SK-N-SH treated with all-trans-retinoic acid at 6 μM for 48 hours (cell line): ENCODE measurements around the gene WFDC9.

Source experiments
- ATAC-seq: fragments of 200-7000 bp; cut with Tn5 transposase; 3 replicates; pipeline ENCODE4 v1.9.1; 2020; ENCODE audit warnings: mild to moderate bottlenecking, moderate library complexity
- ARNTL ChIP-seq: fragments of 450-650 bp; formaldehyde crosslinking; IDR thresholded peaks from 2 replicates; pipeline ENCODE4 v1.5.0; 2020; ENCODE audit warnings: low read depth, mild to moderate bottlenecking, moderate library complexity, borderline replicate concordance
- BACH2 ChIP-seq: fragments of 250-450 bp; sonication (Bioruptor Pico); IDR thresholded peaks from 2 replicates; pipeline ENCODE4 v1.9.0; 2021; ENCODE audit warnings: mild to moderate bottlenecking, borderline replicate concordance
- CREB5 ChIP-seq: fragments of 250-450 bp; sonication (Bioruptor Pico); IDR thresholded peaks from 2 replicates; pipeline ENCODE4 v1.5.1; 2020; ENCODE audit warnings: low read depth, mild to moderate bottlenecking, moderate library complexity
- CSDC2 ChIP-seq: fragments of 250-450 bp; sonication (Bioruptor Pico); IDR thresholded peaks from 2 replicates; pipeline ENCODE4 v1.5.0; 2020; ENCODE audit warnings: mild to moderate bottlenecking, moderate library complexity
- ESRRG ChIP-seq: fragments of 250-450 bp; sonication (Bioruptor Pico); IDR thresholded peaks from 2 replicates; pipeline ENCODE4 v1.6.1; 2021; ENCODE audit warnings: mild to moderate bottlenecking
- GLIS3 ChIP-seq: fragments of 250-450 bp; sonication (Bioruptor Pico); IDR thresholded peaks from 2 replicates; pipeline ENCODE4 v1.5.0; 2020; ENCODE audit warnings: mild to moderate bottlenecking, moderate library complexity
- OSR1 ChIP-seq: fragments of 250-450 bp; sonication (Bioruptor Pico); IDR thresholded peaks from 2 replicates; pipeline ENCODE4 v1.8.0; 2022; ENCODE audit warnings: moderate library complexity, mild to moderate bottlenecking, inconsistent platforms
- PATZ1 ChIP-seq: fragments of 250-450 bp; sonication (Bioruptor Pico); IDR thresholded peaks from 2 replicates; pipeline ENCODE4 v1.8.0; 2020; ENCODE audit warnings: mild to moderate bottlenecking, moderate library complexity, borderline replicate concordance
- PPARA ChIP-seq: fragments of 250-450 bp; sonication (Bioruptor Pico); IDR thresholded peaks from 2 replicates; pipeline ENCODE4 v1.5.0; 2020; ENCODE audit warnings: mild to moderate bottlenecking, borderline replicate concordance
- RARB ChIP-seq: fragments of 250-450 bp; sonication (Bioruptor Pico); IDR thresholded peaks from 2 replicates; pipeline ENCODE4 v1.8.0; 2021; ENCODE audit warnings: mild to moderate bottlenecking, moderate library complexity
- SNAI2 ChIP-seq: fragments of 250-450 bp; sonication (Bioruptor Pico); IDR thresholded peaks from 2 replicates; pipeline ENCODE4 v1.5.0; 2020; ENCODE audit warnings: mild to moderate bottlenecking, moderate library complexity
- TCF4 ChIP-seq: fragments of 250-450 bp; sonication (Bioruptor Pico); IDR thresholded peaks from 2 replicates; pipeline ENCODE4 v1.8.0; 2021; ENCODE audit warnings: mild to moderate bottlenecking, moderate library complexity, borderline replicate concordance
- TOX ChIP-seq: fragments of 250-450 bp; sonication (Bioruptor Pico); IDR thresholded peaks from 2 replicates; pipeline ENCODE4 v1.8.0; 2021; ENCODE audit warnings: mild to moderate bottlenecking, moderate library complexity, borderline replicate concordance
- ZC3H10 ChIP-seq: fragments of 250-450 bp; sonication (Bioruptor Pico); IDR thresholded peaks from 2 replicates; pipeline ENCODE4 v1.5.1; 2021; ENCODE audit warnings: mild to moderate bottlenecking, moderate library complexity
- ZFP3 ChIP-seq: fragments of 250-450 bp; sonication (Bioruptor Pico); IDR thresholded peaks from 2 replicates; pipeline ENCODE4 v1.5.0; 2020; ENCODE audit warnings: mild to moderate bottlenecking, moderate library complexity
- ZFP30 ChIP-seq: fragments of 450-650 bp; formaldehyde crosslinking; IDR thresholded peaks from 2 replicates; pipeline ENCODE4 v1.5.0; 2022; ENCODE audit warnings: mild to moderate bottlenecking, moderate library complexity
- ZNF565 ChIP-seq: fragments of 450-650 bp; formaldehyde crosslinking; conservative IDR thresholded peaks from 2 replicates; pipeline ENCODE4 v1.5.0; 2020; ENCODE audit warnings: low read depth, mild to moderate bottlenecking, moderate library complexity
- ZNF70 ChIP-seq: fragments of 450-650 bp; formaldehyde crosslinking; IDR thresholded peaks from 2 replicates; pipeline ENCODE4 v1.5.0; 2020; ENCODE audit warnings: mild to moderate bottlenecking, moderate library complexity
- ZNF8 ChIP-seq: fragments of 450-650 bp; formaldehyde crosslinking; IDR thresholded peaks from 2 replicates; pipeline ENCODE4 v1.5.0; 2020; ENCODE audit warnings: mild to moderate bottlenecking, moderate library complexity
- TF ChIP-seq, protein P1 (sequence below): fragments of 250-450 bp; sonication (Bioruptor Pico); IDR thresholded peaks from 2 replicates; pipeline ENCODE4 v1.5.0; 2020; ENCODE audit warnings: mild to moderate bottlenecking, moderate library complexity
- TF ChIP-seq, protein P2 (sequence below): fragments of 250-450 bp; sonication (Bioruptor Pico); IDR thresholded peaks from 2 replicates; pipeline ENCODE4 v1.8.0; 2021; ENCODE audit warnings: low read depth, mild to moderate bottlenecking, moderate library complexity, borderline replicate concordance
- TF ChIP-seq, protein P3 (sequence below): fragments of 250-450 bp; sonication (Bioruptor Pico); IDR thresholded peaks from 2 replicates; pipeline ENCODE4 v1.5.1; 2021; ENCODE audit warnings: mild to moderate bottlenecking, moderate library complexity

Gene WFDC9

DNA sequence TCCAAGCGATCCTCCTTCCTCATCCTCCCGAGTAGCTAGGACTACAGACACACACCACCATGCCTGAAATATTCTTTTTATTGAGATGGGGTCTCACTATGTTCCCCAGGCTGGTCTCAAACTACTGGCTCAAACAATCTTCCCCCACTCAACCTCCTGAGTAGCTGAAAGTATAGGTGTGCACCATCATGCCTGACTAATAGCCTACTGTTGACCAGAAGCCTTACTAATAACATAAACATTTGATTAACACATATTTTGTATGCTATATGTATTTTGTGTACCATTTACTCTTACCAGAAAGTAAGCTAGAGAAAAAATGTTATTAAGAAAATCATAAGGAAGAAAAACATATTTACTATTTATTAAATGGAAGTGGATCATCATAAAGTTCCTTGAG is 13.5 kb downstream of the WFDC9 start (continued):
- TF ChIP-seq PATZ1, result no peak
- no peak for TF ChIP-seq ZFP3 (CRISPR knock-in tag)
- no peak for TF ChIP-seq ZNF70 (CRISPR knock-in tag)
- no peak for TF ChIP-seq ESRRG
- TF ChIP-seq SNAI2 (CRISPR knock-in tag), result no peak
- no peak for TF ChIP-seq BACH2 (CRISPR knock-in tag)
- no peak for TF ChIP-seq ZC3H10 (CRISPR knock-in tag)
- no peak for TF ChIP-seq ZNF8 (CRISPR knock-in tag)

- no peak for ATAC-seq
- TF ChIP-seq ZC3H10 (CRISPR knock-in tag), result no peak
- no peak for TF ChIP-seq CREB5 (CRISPR knock-in tag)
- TF ChIP-seq ZNF565 (CRISPR knock-in tag), result no peak
- TF ChIP-seq ARNTL (CRISPR knock-in tag), result no peak
- TF ChIP-seq GLIS3 (CRISPR knock-in tag), result no peak
- no peak for TF ChIP-seq OSR1 (CRISPR knock-in tag)
- TF ChIP-seq, protein P1, sequence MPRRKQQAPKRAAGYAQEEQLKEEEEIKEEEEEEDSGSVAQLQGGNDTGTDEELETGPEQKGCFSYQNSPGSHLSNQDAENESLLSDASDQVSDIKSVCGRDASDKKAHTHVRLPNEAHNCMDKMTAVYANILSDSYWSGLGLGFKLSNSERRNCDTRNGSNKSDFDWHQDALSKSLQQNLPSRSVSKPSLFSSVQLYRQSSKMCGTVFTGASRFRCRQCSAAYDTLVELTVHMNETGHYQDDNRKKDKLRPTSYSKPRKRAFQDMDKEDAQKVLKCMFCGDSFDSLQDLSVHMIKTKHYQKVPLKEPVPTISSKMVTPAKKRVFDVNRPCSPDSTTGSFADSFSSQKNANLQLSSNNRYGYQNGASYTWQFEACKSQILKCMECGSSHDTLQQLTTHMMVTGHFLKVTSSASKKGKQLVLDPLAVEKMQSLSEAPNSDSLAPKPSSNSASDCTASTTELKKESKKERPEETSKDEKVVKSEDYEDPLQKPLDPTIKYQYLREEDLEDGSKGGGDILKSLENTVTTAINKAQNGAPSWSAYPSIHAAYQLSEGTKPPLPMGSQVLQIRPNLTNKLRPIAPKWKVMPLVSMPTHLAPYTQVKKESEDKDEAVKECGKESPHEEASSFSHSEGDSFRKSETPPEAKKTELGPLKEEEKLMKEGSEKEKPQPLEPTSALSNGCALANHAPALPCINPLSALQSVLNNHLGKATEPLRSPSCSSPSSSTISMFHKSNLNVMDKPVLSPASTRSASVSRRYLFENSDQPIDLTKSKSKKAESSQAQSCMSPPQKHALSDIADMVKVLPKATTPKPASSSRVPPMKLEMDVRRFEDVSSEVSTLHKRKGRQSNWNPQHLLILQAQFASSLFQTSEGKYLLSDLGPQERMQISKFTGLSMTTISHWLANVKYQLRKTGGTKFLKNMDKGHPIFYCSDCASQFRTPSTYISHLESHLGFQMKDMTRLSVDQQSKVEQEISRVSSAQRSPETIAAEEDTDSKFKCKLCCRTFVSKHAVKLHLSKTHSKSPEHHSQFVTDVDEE (CRISPR knock-in tag), result no peak
- no peak for TF ChIP-seq TCF4 (CRISPR knock-in tag)
- no peak for TF ChIP-seq RARB (CRISPR knock-in tag)
- no peak for TF ChIP-seq BACH2 (CRISPR knock-in tag)
- no peak for TF ChIP-seq CSDC2
- TF ChIP-seq, all 23 proteins: peak for 0
These were observed 18.8 kb downstream of the WFDC9 start for GRCh38 chr20:45612314-45612713.

GRCh38 chr20:45611054-45611453 is 20.0 kb downstream of the WFDC9 start:
- peak; percentile 25; the same call in 2 of the 3 replicates for ATAC-seq
- TF ChIP-seq ZNF8 (CRISPR knock-in tag), result no peak
- TF ChIP-seq, protein P2, sequence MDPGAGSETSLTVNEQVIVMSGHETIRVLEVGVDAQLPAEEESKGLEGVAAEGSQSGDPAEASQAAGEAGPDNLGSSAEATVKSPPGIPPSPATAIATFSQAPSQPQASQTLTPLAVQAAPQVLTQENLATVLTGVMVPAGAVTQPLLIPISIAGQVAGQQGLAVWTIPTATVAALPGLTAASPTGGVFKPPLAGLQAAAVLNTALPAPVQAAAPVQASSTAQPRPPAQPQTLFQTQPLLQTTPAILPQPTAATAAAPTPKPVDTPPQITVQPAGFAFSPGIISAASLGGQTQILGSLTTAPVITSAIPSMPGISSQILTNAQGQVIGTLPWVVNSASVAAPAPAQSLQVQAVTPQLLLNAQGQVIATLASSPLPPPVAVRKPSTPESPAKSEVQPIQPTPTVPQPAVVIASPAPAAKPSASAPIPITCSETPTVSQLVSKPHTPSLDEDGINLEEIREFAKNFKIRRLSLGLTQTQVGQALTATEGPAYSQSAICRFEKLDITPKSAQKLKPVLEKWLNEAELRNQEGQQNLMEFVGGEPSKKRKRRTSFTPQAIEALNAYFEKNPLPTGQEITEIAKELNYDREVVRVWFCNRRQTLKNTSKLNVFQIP (CRISPR knock-in tag), result no peak
- no peak for TF ChIP-seq ZNF565 (CRISPR knock-in tag)
- TF ChIP-seq TOX (CRISPR knock-in tag), result no peak
- no peak for TF ChIP-seq PPARA (CRISPR knock-in tag)
- TF ChIP-seq ZFP30 (CRISPR knock-in tag), result no peak
- TF ChIP-seq, protein P1 (CRISPR knock-in tag), result no peak
- TF ChIP-seq, protein P3, sequence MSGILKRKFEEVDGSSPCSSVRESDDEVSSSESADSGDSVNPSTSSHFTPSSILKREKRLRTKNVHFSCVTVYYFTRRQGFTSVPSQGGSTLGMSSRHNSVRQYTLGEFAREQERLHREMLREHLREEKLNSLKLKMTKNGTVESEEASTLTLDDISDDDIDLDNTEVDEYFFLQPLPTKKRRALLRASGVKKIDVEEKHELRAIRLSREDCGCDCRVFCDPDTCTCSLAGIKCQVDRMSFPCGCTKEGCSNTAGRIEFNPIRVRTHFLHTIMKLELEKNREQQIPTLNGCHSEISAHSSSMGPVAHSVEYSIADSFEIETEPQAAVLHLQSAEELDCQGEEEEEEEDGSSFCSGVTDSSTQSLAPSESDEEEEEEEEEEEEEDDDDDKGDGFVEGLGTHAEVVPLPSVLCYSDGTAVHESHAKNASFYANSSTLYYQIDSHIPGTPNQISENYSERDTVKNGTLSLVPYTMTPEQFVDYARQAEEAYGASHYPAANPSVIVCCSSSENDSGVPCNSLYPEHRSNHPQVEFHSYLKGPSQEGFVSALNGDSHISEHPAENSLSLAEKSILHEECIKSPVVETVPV, result no peak
- TF ChIP-seq SNAI2 (CRISPR knock-in tag), result no peak
- no peak for TF ChIP-seq GLIS3 (CRISPR knock-in tag)
- no peak for TF ChIP-seq TCF4 (CRISPR knock-in tag)
- TF ChIP-seq ZFP3 (CRISPR knock-in tag), result no peak
- TF ChIP-seq ZC3H10 (CRISPR knock-in tag), result no peak
- no peak for TF ChIP-seq ZNF70 (CRISPR knock-in tag)
- TF ChIP-seq BACH2 (CRISPR knock-in tag), result no peak
- no peak for TF ChIP-seq ARNTL (CRISPR knock-in tag)
- no peak for TF ChIP-seq CREB5 (CRISPR knock-in tag)
- TF ChIP-seq ESRRG, result no peak
